Immature natural killer cell (primary cell): ENCODE data around the gene CNGA4. TPM values are rescaled to one million over a fixed set of nuclear protein-coding genes. Genes with fewer than 3 reads are reported as not detected.
"Not testable (repeated sequence)": the region's sequence is repeated elsewhere in the genome, so short reads cannot be mapped to it uniquely, and the experiment has no call there.

Experiments
- DNase-seq, 3 donors: peaks; one replicate each; pipeline ENCODE4 v3.0.0; 2022; ENCODE audit warnings: mixed read lengths in 1 of 3
- H3K27ac Mint-ChIP-seq, 6 donors: one replicate each; pipeline ENCODE4 v1.8.0; 2020; ENCODE audit warnings: mixed read lengths in 6 of 6, mild to moderate bottlenecking in 5 of 6, inconsistent platforms in 4 of 6, moderate library complexity in 3 of 6
- H3K27me3 Mint-ChIP-seq, 3 donors: one replicate each; pipeline ENCODE4 v1.8.0; 2020 to 2021; ENCODE audit warnings: low read depth in 3 of 3, mild to moderate bottlenecking in 3 of 3, mixed read lengths in 3 of 3, moderate library complexity in 3 of 3, inconsistent platforms in 1 of 3
- H3K36me3 Mint-ChIP-seq, 3 donors: one replicate each; pipeline ENCODE4 v1.8.0; 2020; ENCODE audit warnings: mixed read lengths in 3 of 3, inconsistent platforms in 2 of 3, mild to moderate bottlenecking in 2 of 3
- H3K4me1 Mint-ChIP-seq, 2 donors: one replicate each; pipeline ENCODE4 v1.8.0; 2020; ENCODE audit warnings: inconsistent platforms in 2 of 2, mild to moderate bottlenecking in 2 of 2, mixed read lengths in 2 of 2, moderate library complexity in 1 of 2
- H3K4me3 Mint-ChIP-seq, 5 donors: one replicate each; pipeline ENCODE4 v1.8.0; 2020; ENCODE audit warnings: mild to moderate bottlenecking in 5 of 5, mixed read lengths in 5 of 5, inconsistent platforms in 3 of 5, moderate library complexity in 3 of 5
- H3K9me3 Mint-ChIP-seq, 6 donors: one replicate each; pipeline ENCODE4 v1.8.0; 2020; ENCODE audit warnings: mild to moderate bottlenecking in 6 of 6, mixed read lengths in 6 of 6, inconsistent platforms in 4 of 6, moderate library complexity in 3 of 6
- polyA plus RNA-seq, 3 donors: library from polyadenylated mRNA; unstranded; fragments of 300-500 nt; fragmentation: Illumina TruSeq; gene quantifications; one replicate each; pipeline ENCODE4 v1.2.3, GENCODE V29; 2021

Gene CNGA4
- polyA plus RNA-seq, 3 donors from 2014 or later = not detected

DNA sequence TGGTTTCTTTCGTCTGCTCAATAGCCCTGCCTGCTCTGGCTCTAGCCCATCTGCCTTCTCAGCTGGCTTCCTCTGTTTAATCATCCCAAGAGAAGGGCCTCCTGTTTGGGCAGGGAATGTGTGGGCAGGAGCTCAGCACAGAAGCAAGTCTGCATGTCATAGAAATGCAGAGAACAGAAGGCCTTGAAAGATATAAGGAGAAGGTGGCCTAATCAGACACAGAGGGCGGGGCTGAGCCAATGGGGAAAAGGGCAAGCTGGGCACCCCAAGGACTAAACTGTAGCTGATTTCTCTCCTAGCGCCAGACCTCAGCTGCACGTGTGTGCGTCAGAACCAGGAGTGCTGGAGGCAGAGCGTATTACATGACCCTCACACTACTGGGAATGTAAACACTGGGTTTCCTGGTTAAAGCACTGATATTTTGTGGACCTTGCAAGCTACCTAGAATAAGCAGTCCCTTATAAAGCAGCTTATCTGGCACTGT, 13.1 kb downstream of the CNGA4 start:
- no peak for DNase-seq
- H3K9me3 Mint-ChIP-seq = no peaks in the 10 kb centered on the region
- H3K36me3 Mint-ChIP-seq = no peaks in the 10 kb centered on the region
- H3K4me1 Mint-ChIP-seq = no peaks in the 10 kb centered on the region
- H3K27ac Mint-ChIP-seq = no peak overlapping the region
- no peak overlapping the region for H3K4me3 Mint-ChIP-seq
- H3K27me3 Mint-ChIP-seq = peaks cover 0 to 7% (median 5%) of the 10 kb centered on the region in 3 donors

- Mint-ChIP-seq H3K9me3 (no peaks in the 10 kb centered on the region), H3K4me3 (no peak overlapping the region), H3K4me1 (no peaks in the 10 kb centered on the region), H3K36me3 (no peaks in the 10 kb centered on the region), H3K27ac (no peak overlapping the region), H3K27me3 (peaks cover 0 to 7% (median 2%) of the 10 kb centered on the region in 3 donors)
- no peak for DNase-seq
Observed at GRCh38 chr11:6253197-6253596, 14.3 kb downstream of the CNGA4 start.

GRCh38 chr11:6258141-6258540, 19.3 kb downstream of the CNGA4 start:
- no peak overlapping the region for H3K27ac Mint-ChIP-seq
- peaks cover 7 to 11% of the 10 kb centered on the region in 2 donors for H3K4me1 Mint-ChIP-seq
- H3K36me3 Mint-ChIP-seq = no peaks in the 10 kb centered on the region
- no peak for DNase-seq
- peaks cover 0 to 8% (median 7%) of the 10 kb centered on the region in 3 donors for H3K27me3 Mint-ChIP-seq
- no peaks in the 10 kb centered on the region for H3K9me3 Mint-ChIP-seq
- peak overlapping the region in 3 of 5 donors; percentile 50 to 79 (median 70) for H3K4me3 Mint-ChIP-seq

DNA sequence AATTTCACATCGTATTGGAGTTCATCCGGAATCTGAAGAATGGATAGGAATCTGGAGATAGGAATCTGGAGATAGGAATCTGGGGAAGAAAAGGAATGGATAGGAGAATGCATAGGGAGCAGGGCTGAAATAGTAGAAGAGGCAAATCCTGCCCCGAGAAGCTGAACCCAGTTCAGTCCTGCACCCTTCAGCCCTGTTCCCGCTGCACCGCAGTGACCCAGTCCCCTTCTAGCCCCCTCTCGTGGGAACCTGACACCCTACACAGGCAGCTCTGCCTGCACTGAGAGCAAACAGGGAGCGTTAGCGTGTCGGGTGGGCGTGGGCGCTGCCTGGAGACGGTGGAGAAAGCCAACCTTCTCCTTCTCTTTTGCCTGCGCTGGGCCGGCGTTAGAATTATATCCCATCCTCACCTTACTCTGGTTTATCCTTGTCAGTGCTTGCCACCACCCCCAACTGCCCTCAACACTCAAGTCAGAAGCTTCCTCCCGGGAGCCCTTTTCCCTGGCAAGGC, 19.7 kb downstream of the CNGA4 start:
- Mint-ChIP-seq H3K27ac (no peak overlapping the region), H3K9me3 (no peaks in the 10 kb centered on the region), H3K4me3 (peak overlapping the region; percentile 69 to 81 (median 79)), H3K4me1 (peaks cover 7 to 11% of the 10 kb centered on the region in 2 donors), H3K36me3 (no peaks in the 10 kb centered on the region), H3K27me3 (peaks cover 0 to 8% (median 7%) of the 10 kb centered on the region in 3 donors)
- DNase-seq = no peak

DNA sequence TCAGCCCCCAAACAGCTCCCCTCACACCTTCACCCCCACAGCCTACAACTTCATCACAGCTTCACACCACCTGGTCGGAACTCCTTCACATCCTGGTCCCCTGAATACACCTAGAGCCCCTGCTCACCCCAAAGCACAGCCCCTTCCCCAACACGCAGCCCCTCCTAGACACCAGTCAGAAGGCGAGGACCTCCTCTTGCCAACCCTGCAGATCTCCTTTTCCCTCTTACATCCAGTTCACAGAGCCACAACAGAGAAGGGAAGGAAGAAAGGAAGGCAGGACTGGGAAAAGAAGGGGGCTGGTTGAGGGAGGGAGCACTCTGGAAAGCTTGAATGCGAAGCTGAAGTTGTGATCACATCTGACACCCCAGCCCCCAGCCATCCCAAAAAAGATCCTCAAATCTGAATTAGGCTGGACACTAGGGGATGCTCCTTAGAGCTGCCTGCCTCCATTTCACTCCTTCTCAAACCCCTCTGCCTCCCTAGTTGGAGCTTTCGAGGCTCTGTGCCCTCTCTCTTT, 21.4 kb downstream of the CNGA4 start:
- no peaks in the 10 kb centered on the region for H3K9me3 Mint-ChIP-seq
- peaks cover 7 to 11% of the 10 kb centered on the region in 2 donors for H3K4me1 Mint-ChIP-seq
- no peak for DNase-seq
- H3K27me3 Mint-ChIP-seq = peaks cover 0 to 13% (median 10%) of the 10 kb centered on the region in 3 donors
- H3K36me3 Mint-ChIP-seq = no peaks in the 10 kb centered on the region
- no peak overlapping the region for H3K27ac Mint-ChIP-seq
- H3K4me3 Mint-ChIP-seq = no peak overlapping the region

DNA sequence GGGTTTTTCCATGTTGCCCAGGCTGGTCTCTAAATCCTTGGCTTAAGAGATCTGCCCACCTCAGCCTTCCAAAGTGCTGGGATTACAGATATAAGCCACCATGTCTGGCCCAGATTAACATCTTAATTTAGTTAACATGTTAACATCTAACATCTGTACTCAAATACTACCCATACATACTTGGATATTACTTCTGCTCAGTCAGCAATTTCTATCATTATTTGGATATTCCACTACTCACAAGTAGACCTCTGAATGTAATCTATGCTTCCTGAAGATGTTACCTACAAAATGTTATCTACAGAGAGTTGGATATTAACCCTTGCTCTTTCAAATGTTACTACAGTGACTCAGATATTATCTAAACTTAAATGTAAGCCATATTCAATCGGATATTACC, 24.8 kb downstream of the CNGA4 start:
- Mint-ChIP-seq H3K4me3 (no peak overlapping the region), H3K27me3 (peaks cover 0 to 14% (median 7%) of the 10 kb centered on the region in 3 donors)

DNA sequence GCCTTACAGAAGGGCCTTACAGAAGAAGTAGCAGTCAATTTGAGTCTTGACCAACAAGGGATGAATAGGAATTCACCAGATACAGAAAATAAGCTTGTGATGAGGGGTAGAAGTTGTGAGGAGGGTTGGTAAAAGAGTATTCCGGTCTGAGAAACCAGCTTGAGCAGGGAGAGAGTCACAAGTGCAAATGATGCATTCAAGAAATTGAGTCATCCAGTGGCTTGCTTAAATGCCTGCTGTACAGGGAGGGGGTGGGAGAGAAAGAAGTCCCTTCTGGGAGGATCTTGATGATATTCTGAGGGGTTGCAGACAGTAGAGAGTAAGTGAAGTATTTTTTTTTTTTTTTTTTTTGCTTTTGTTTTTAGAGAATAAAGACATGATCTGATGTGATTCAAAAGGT, 29.9 kb downstream of the CNGA4 start:
- Mint-ChIP-seq H3K4me1 (peaks cover 6 to 11% of the 10 kb centered on the region in 2 donors), H3K9me3 (peaks cover 0 to 3% (median 0%) of the 10 kb centered on the region in 6 donors), H3K27ac (no peak overlapping the region), H3K36me3 (no peaks in the 10 kb centered on the region), H3K27me3 (peaks cover 1 to 6% (median 4%) of the 10 kb centered on the region in 3 donors), H3K4me3 (no peak overlapping the region)
- DNase-seq = no peak

More for the DNA sequence above, 24.8 kb downstream of the CNGA4 start:
- Mint-ChIP-seq H3K36me3 (no peaks in the 10 kb centered on the region), H3K27ac (no peak overlapping the region), H3K9me3 (no peaks in the 10 kb centered on the region), H3K4me1 (peaks cover 7 to 8% of the 10 kb centered on the region in 2 donors)
- no peak for DNase-seq

DNA sequence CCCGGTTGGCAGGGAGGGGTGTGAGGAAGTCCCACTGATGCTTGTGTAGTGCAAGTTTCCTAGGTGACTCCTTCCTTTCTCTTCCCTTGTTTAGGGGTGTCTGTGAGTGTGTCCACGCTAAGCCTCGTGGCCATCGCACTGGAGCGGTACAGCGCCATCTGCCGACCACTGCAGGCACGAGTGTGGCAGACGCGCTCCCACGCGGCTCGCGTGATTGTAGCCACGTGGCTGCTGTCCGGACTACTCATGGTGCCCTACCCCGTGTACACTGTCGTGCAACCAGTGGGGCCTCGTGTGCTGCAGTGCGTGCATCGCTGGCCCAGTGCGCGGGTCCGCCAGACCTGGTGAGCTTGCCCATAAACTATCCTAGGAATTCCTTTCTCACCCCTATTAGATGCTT, 31.1 kb downstream of the CNGA4 start:
- Mint-ChIP-seq H3K27me3 (peaks cover 1 to 4% (median 3%) of the 10 kb centered on the region in 3 donors), H3K9me3 (peaks cover 0 to 3% (median 0%) of the 10 kb centered on the region in 6 donors), H3K4me3 (no peak overlapping the region), H3K27ac (no peak overlapping the region), H3K36me3 (no peaks in the 10 kb centered on the region), H3K4me1 (peaks cover 6 to 11% of the 10 kb centered on the region in 2 donors)
- no peak for DNase-seq

DNA sequence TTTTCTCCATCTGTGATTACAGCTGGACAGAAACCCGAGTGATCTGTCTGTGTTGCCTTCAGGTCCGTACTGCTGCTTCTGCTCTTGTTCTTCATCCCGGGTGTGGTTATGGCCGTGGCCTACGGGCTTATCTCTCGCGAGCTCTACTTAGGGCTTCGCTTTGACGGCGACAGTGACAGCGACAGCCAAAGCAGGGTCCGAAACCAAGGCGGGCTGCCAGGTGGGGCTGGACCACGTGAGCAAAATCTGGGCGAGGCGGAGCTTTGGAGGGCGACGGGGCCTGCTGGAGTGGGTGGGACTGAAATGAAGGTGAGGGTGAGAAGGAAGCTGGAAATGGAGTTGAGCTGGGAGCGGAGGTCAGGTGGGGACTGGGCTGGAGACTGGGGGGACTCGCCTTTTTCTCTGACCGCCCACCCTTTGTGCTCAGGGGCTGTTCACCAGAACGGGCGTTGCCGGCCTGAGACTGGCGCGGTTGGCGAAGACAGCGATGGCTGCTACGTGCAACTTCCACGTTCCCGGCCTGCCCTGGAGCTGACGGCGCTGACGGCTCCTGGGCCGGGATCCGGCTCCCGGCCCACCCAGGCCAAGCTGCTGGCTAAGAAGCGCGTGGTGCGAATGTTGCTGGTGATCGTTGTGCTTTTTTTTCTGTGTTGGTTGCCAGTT, 31.8 kb downstream of the CNGA4 start:
- Mint-ChIP-seq H3K36me3 (no peaks in the 10 kb centered on the region), H3K4me3 (peak overlapping the region in 4 of 5 donors; percentile 22 to 60 (median 39)), H3K27ac (no peak overlapping the region), H3K4me1 (peaks cover 6 to 11% of the 10 kb centered on the region in 2 donors), H3K27me3 (peaks cover 1 to 9% (median 5%) of the 10 kb centered on the region in 3 donors), H3K9me3 (peaks cover 0 to 3% (median 0%) of the 10 kb centered on the region in 6 donors)
- no peak for DNase-seq

DNA sequence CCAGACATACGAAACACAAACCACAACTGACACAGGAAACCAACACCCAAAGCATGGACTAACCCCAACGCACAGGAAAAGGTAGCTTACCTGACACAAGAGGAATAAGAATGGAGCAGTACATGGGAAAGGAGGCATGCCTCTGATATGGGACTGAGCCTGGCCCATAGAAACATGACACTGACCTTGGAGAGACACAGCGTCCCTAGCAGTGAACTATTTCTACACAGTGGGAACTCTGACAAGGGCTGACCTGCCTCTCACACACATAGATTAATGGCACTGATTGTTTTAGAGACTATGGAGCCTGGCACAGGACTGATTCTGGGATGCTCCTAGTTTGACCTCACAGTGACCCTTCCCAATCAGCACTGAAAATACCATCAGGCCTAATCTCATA, 32.7 kb downstream of the CNGA4 start:
- Mint-ChIP-seq H3K27ac (no peak overlapping the region), H3K27me3 (peaks cover 2 to 12% (median 8%) of the 10 kb centered on the region in 3 donors), H3K9me3 (peaks cover 0 to 3% (median 0%) of the 10 kb centered on the region in 6 donors), H3K36me3 (no peaks in the 10 kb centered on the region), H3K4me1 (peaks cover 6 to 11% of the 10 kb centered on the region in 2 donors), H3K4me3 (peak overlapping the region in 2 of 5 donors; percentile 16 to 31)
- no peak for DNase-seq

DNA sequence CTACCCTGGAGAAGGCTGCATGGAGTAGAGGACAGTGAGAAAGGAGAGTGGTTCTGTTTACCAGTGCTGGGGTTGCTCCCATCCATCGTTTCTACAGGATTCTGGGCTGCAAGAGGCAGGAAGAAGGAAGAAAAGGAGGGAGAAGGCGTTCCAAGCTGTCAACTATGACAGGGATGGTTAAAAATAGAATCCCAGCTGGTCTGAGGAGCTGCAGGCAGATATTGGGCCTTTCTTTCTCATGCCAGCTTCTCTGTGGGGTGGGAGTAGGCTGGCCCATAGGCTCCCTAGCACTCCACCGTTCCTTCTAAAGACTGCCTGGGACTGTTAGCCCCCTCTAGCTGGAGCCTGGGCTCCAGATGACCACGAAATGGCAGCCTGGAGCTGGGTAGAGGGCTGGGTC, 34.3 kb downstream of the CNGA4 start:
- peaks cover 0 to 3% (median 0%) of the 10 kb centered on the region in 6 donors for H3K9me3 Mint-ChIP-seq
- no peak overlapping the region for H3K4me3 Mint-ChIP-seq
- H3K27me3 Mint-ChIP-seq = peaks cover 3 to 10% (median 9%) of the 10 kb centered on the region in 3 donors
- H3K36me3 Mint-ChIP-seq = no peaks in the 10 kb centered on the region
- DNase-seq = no peak
- peaks cover 6 to 11% of the 10 kb centered on the region in 2 donors for H3K4me1 Mint-ChIP-seq
- H3K27ac Mint-ChIP-seq = no peak overlapping the region

DNA sequence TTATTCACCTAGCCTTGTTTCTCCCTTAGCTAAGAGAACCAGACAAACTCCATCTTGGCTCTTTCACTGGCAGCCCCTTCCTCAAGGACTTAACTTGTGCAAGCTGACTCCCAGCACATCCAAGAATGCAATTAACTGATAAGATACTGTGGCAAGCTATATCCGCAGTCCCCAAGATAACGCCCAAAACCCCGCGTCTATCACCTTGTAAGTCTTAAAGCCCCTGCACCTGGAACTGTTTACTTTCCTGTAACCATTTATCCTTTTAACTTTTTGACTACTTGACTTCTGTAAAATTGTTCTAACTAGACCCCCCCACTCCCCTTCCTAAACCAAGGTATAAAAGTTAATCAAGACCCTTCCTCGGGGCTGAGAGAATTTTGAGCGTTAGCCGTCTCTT, 41.9 kb downstream of the CNGA4 start:
- not testable (repeated sequence) for H3K4me1 Mint-ChIP-seq, H3K9me3 Mint-ChIP-seq, H3K36me3 Mint-ChIP-seq, H3K4me3 Mint-ChIP-seq, DNase-seq, H3K27ac Mint-ChIP-seq
- peaks cover 11 to 21% (median 15%) of the 10 kb centered on the region in 3 donors for H3K27me3 Mint-ChIP-seq

GRCh38 chr11:6283453-6284023, 44.6 kb downstream of the CNGA4 start:
- Mint-ChIP-seq H3K4me3 (no peak overlapping the region), H3K27me3 (peaks cover 7 to 18% (median 13%) of the 10 kb centered on the region in 3 donors), H3K27ac (no peak overlapping the region), H3K4me1 (no peaks in the 10 kb centered on the region), H3K9me3 (no peaks in the 10 kb centered on the region), H3K36me3 (no peaks in the 10 kb centered on the region)
- DNase-seq = no peak

GRCh38 chr11:6284250-6284649, 45.4 kb downstream of the CNGA4 start:
- Mint-ChIP-seq H3K36me3 (no peaks in the 10 kb centered on the region), H3K9me3 (no peaks in the 10 kb centered on the region), H3K27ac (no peak overlapping the region), H3K27me3 (peaks cover 7 to 18% (median 10%) of the 10 kb centered on the region in 3 donors), H3K4me3 (no peak overlapping the region), H3K4me1 (no peaks in the 10 kb centered on the region)
- DNase-seq = no peak
